ENCODE data around the gene RUFY3. TPM values are rescaled to one million over a fixed set of nuclear protein-coding genes. Genes with fewer than 3 reads are reported as not detected.
"Not testable (repeated sequence)": the region's sequence is repeated elsewhere in the genome, so short reads cannot be mapped to it uniquely, and the experiment has no call there.

Gene RUFY3
- total and polyA plus RNA-seq, 9 of the 15 experiments (the other 6 are each of a cell fraction or from before 2014, with no cell fraction given) = 4.2 to 31.1 (median 21.5) TPM

DNA sequence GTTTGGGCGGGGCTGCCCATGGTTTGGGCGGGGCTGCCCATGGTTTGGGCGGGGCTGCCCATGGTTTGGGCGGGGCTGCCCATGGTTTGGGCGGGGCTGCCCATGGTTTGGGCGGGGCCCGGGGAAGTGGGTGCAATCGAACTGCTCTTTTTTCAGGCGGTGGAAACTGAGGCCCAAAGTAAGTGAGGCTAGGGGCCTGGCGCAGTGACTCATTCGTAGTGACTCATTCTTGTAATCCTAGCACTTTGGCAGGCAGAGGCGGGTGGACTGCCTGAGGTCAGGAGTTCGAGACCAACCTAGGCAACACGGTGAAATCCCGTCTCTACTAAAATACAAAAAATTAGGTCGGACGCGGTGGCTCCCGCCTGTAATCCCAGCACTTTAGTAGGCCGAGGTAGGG lies 118.4 kb downstream of the RUFY3 start (continued):
- TF ChIP-seq ARID1B (IDR thresholded peaks at IDR 0.05) = peak; percentile 75
- peak; percentile 34; the same call in 1 of the 2 replicates for TF ChIP-seq CEBPG (CRISPR knock-in tag; IDR thresholded peaks at IDR 0.05)
- TF ChIP-seq CEBPG (tag; conservative IDR thresholded peaks at IDR 0.05 in 1 of 2, IDR thresholded peaks at IDR 0.05 in 1 of 2) = not testable (repeated sequence)
- peak in 1 of 2 experiments; percentile 46; a peak in 1 of 3 replicates for TF ChIP-seq CBX3 (IDR thresholded peaks at IDR 0.05; ENCODE audit: borderline replicate concordance in 1 of 2, low read length in 2 of 2)

DNA sequence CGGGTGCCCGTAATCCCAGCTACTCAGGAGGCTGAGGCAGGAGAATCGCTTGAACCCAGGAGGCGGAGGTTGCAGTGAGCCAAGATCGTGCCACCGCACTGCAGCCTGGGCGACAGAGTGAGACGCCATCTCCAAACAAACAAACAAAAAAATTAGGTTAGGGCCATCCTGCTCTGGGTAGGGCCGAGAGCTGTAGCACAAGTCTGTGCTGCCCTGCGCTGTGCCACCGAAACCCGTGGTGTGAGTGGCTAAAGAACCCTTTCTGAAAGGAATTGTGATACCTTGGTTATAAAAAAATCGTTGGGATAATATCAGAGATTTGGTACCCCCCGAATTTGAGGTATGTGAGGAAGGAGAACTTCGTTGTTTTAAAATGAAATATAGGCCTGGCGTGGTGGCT lies 118.9 kb downstream of the RUFY3 start:
- DNase-seq (ENCODE audit: extremely low read depth in 1 of 4, low spot score in 3 of 4); H3K27me3 ChIP-seq (ENCODE audit: control insufficient read depth in 2 of 2, insufficient read depth in 2 of 2, low read length in 2 of 2); CTCF ChIA-PET (ENCODE audit: low intra/inter-chr PET ratio); ATAC-seq; in situ Hi-C loops (cut with MboI); H3K9ac ChIP-seq (ENCODE audit: insufficient read depth in 1 of 2, low read depth in 2 of 2, low read length in 2 of 2); FAIRE-seq; POLR2A ChIA-PET; BruUV-seq (replicated peaks); H3K9me3 ChIP-seq (replicated peaks; ENCODE audit: control insufficient read depth, insufficient read depth, low read depth, low read length): not testable (repeated sequence)
- intact Hi-C loops (cut with micrococcal nuclease) = loop anchor here (1.0 kb wide), 1 partner anchor 63 kb away; no protein-coding TSS in a partner anchor
- peak; percentile 20; the same call in 1 of the 2 replicates for TF ChIP-seq ZNF143 (CRISPR knock-in tag; IDR thresholded peaks at IDR 0.05)
- TF ChIP-seq, protein P1, sequence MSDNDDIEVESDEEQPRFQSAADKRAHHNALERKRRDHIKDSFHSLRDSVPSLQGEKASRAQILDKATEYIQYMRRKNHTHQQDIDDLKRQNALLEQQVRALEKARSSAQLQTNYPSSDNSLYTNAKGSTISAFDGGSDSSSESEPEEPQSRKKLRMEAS (CRISPR knock-in tag; IDR thresholded peaks at IDR 0.05) = 0 out of 2 replicates have a peak, but pooled peaks have one; percentile 17
- Histone ChIP-seq H3K4me2 (ENCODE audit: insufficient read depth, low read length) (peak overlapping the region; percentile 64), H3K4me3 (peak overlapping the region; percentile 24; the same call in 1 of the 2 replicates), H2AFZ (ENCODE audit: low read depth, low read length) (peak overlapping the region; percentile 98), H3K79me2 (ENCODE audit: control insufficient read depth, insufficient read depth, low read length) (peaks cover 41% of the 10 kb centered on the region), H3K9me1 (ENCODE audit: control insufficient read depth, insufficient read depth, low read length) (peaks cover 10% of the 10 kb centered on the region), H3K27ac (ENCODE audit: extremely low read depth, low read depth, low read length) (peak overlapping the region; percentile 64; the same call in 2 of the 3 replicates), H4K20me1 (replicated peaks; ENCODE audit: control insufficient read depth, insufficient read depth, low read length) (peaks cover 15% of the 10 kb centered on the region), H3K4me1 (replicated peaks in 1 of 2; ENCODE audit: control insufficient read depth in 2 of 2, insufficient read depth in 2 of 2, low read length in 2 of 2) (peaks cover 15 to 18% of the 10 kb centered on the region in 2 experiments), H3K36me3 (ENCODE audit: control insufficient read depth, insufficient read depth, low read length) (peaks cover 16% of the 10 kb centered on the region; the same call in 2 of the 3 replicates)
- WGBS (ENCODE audit: insufficient coverage, low coverage, missing lambda C conversion rate) = 92% methylated on average over 15 of the region's 16 CpGs

All from K562 (cell line).